ENCODE results near the gene IRGC.
"Not testable (repeated sequence)": the region's sequence is repeated elsewhere in the genome, so short reads cannot be mapped to it uniquely, and the experiment has no call there.

The IRGC gene

GRCh38 chr19:43715776-43716175 lies at the start of gene IRGC:
Gene IRGC, plus strand, starts transcription at chr19:43716076. Its CDS starts 2,483 bp downstream, at chr19:43718559.
- DNase-seq (ENCODE audit: low read depth), result no peak

- no peak for DNase-seq (ENCODE audit: low read depth)
Measured at GRCh38 chr19:43667126-43667875, 48.6 kb upstream of the IRGC start.

GRCh38 chr19:43667876-43668405 lies 47.9 kb upstream of the IRGC start:
- no peak for DNase-seq (ENCODE audit: low read depth)

- peak; percentile 83 for DNase-seq (ENCODE audit: low read depth)
Measured at GRCh38 chr19:43668406-43669109, 47.3 kb upstream of the IRGC start.

- no peak for DNase-seq (ENCODE audit: low read depth)
Measured at GRCh38 chr19:43672061-43672679, 43.7 kb upstream of the IRGC start.

- DNase-seq (ENCODE audit: low read depth), result no peak
Measured at GRCh38 chr19:43673637-43674036, 42.2 kb upstream of the IRGC start.

- no peak for DNase-seq (ENCODE audit: low read depth)
Measured at GRCh38 chr19:43674183-43674582, 41.7 kb upstream of the IRGC start.

- DNase-seq (ENCODE audit: low read depth), result no peak
Measured at GRCh38 chr19:43674596-43674995, 41.3 kb upstream of the IRGC start.

GRCh38 chr19:43675269-43675879 lies 40.5 kb upstream of the IRGC start:
- DNase-seq (ENCODE audit: low read depth), result no peak

GRCh38 chr19:43675906-43676305 lies 40.0 kb upstream of the IRGC start:
- no peak for DNase-seq (ENCODE audit: low read depth)

GRCh38 chr19:43678512-43679261 lies 37.2 kb upstream of the IRGC start:
- DNase-seq (ENCODE audit: low read depth), result no peak

GRCh38 chr19:43681821-43682220 lies 34.1 kb upstream of the IRGC start:
- DNase-seq (ENCODE audit: low read depth), result no peak

GRCh38 chr19:43682269-43682668 lies 33.6 kb upstream of the IRGC start:
- DNase-seq (ENCODE audit: low read depth), result not testable (repeated sequence)

GRCh38 chr19:43682824-43683661 lies 32.8 kb upstream of the IRGC start:
- DNase-seq (ENCODE audit: low read depth), result no peak

- DNase-seq (ENCODE audit: low read depth), result no peak
Measured at GRCh38 chr19:43683905-43684304, 32.0 kb upstream of the IRGC start.

GRCh38 chr19:43684326-43684725 lies 31.6 kb upstream of the IRGC start:
- DNase-seq (ENCODE audit: low read depth), result no peak

GRCh38 chr19:43687660-43687997 lies 28.2 kb upstream of the IRGC start:
- DNase-seq (ENCODE audit: low read depth), result no peak

GRCh38 chr19:43688059-43688701 lies 27.7 kb upstream of the IRGC start:
- no peak for DNase-seq (ENCODE audit: low read depth)

- DNase-seq (ENCODE audit: low read depth), result no peak
Measured at GRCh38 chr19:43690444-43690843, 25.4 kb upstream of the IRGC start.

- no peak for DNase-seq (ENCODE audit: low read depth)
Measured at GRCh38 chr19:43690890-43691289, 25.0 kb upstream of the IRGC start.

All from activated gamma-delta T cell treated with anti-CD3 and anti-CD28 coated beads, Interleukin-2, amount 50 U/mL, for 16 hours (primary cell).